GM12892 (cell line): Measurements from ENCODE around the gene CCDC15.

ENCODE experiments used
- POLR2A ChIP-seq: IDR thresholded peaks from 2 replicates; pipeline ENCODE4 v1.6.1; 2011; ENCODE audit warnings: low read depth, low read length, control low read depth
- POLR2AphosphoS5 ChIP-seq: IDR thresholded peaks from 2 replicates; pipeline ENCODE4 v1.6.1; 2011; ENCODE audit warnings: low read depth, low read length, control low read depth
- TAF1 ChIP-seq: IDR thresholded peaks from 2 replicates; pipeline ENCODE4 v1.6.1; 2011; ENCODE audit warnings: low read depth, mild to moderate bottlenecking, control low read depth, low read length, borderline replicate concordance

DNA sequence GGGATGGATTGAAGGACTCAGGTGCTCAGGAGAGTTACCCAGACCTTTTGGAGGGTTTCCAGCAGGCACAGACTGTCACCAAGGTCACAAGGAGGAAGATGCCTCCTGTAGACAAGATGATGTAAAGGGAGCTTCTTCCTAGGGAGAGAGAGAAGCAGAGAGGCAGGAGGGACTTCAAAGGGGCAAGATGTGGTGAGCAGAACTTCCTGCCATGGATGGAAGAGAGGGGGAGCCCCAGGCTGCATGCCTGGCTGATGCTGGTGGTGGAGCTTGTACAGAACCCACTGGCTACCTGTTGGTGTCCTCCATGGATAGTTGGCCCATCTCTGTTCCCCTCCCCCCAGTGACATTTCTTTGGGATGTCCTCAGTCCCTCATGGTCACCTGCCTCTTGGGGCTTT, 30.7 kb upstream of the CCDC15 start:
- TF ChIP-seq POLR2AphosphoS5 (no peak), POLR2A (no peak), TAF1 (no peak)
